Upper lobe of right lung (tissue), 1 donor: ENCODE measurements around the gene SHC2. TPM values are rescaled to one million over a fixed set of nuclear protein-coding genes. Genes with fewer than 3 reads are reported as not detected.
"Not testable (repeated sequence)": the region's sequence is repeated elsewhere in the genome, so short reads cannot be mapped to it uniquely, and the experiment has no call there.

ENCODE experiments used
- ATAC-seq: fragments of 200-7000 bp; cut with Tn5 transposase; one replicate; pipeline ENCODE4 v1.9.1; 2020; ENCODE audit warnings: mild to moderate bottlenecking, moderate library complexity
- DNase-seq: peaks from one replicate; pipeline ENCODE4 v3.0.0-alpha.2; 2020
- H3K27ac ChIP-seq: fragments of 200-600 bp; one replicate; pipeline ENCODE4 v1.8.0; 2022
- H3K27me3 ChIP-seq: fragments of 200-600 bp; one replicate; pipeline ENCODE4 v1.8.0; 2022; ENCODE audit warnings: mild to moderate bottlenecking
- H3K36me3 ChIP-seq: fragments of 200-600 bp; one replicate; pipeline ENCODE4 v1.8.0; 2022
- H3K4me1 ChIP-seq: fragments of 200-600 bp; one replicate; pipeline ENCODE4 v1.8.0; 2022
- H3K4me3 ChIP-seq: fragments of 200-600 bp; one replicate; pipeline ENCODE4 v1.8.0; 2022; ENCODE audit warnings: mild to moderate bottlenecking
- H3K9me3 ChIP-seq: fragments of 200-600 bp; one replicate; pipeline ENCODE4 v1.8.0; 2022
- CTCF ChIP-seq: fragments of 200-600 bp; IDR thresholded peaks from one replicate; pipeline ENCODE4 v1.8.0; 2022; ENCODE audit warnings: antibody characterized with exemption
- intact Hi-C: fragments of 100-400 bp; cut with DNase I; formaldehyde crosslinking; loops from one replicate; pipeline ENCODE4 v1.11.0; 2022
- total RNA-seq: library from RNA; stranded (reverse); fragmentation: NEBNext Ultra II Directional; extraction: Animal tissue kit (Norgen Biotek cat#: 25700); gene quantifications from one replicate; pipeline ENCODE4 v1.2.1, GENCODE V29; 2021
- donor health status: DM: no; HTN: yes; CAD: no; lungs with severe emphysema.

Gene SHC2
- total RNA-seq, 1 donor from 2014 or later, result 37.8 TPM

- peaks cover 12% of the 10 kb centered on the region for H3K27me3 ChIP-seq
- TF ChIP-seq CTCF, result no peak
- H3K4me1 ChIP-seq, result no peaks in the 10 kb centered on the region
- ATAC-seq, result no peak
- H3K36me3 ChIP-seq, result no peaks in the 10 kb centered on the region
- DNase-seq, result no peak
- H3K27ac ChIP-seq, result no peak overlapping the region
- intact Hi-C loops, result no loop called here
- H3K9me3 ChIP-seq, result no peaks in the 10 kb centered on the region
- no peak overlapping the region for H3K4me3 ChIP-seq
These were observed 76.0 kb downstream of the SHC2 start for GRCh38 chr19:384799-385169.

- ATAC-seq (peak; percentile 75), DNase-seq (peak; percentile 63)
- intact Hi-C loops, result no loop called here
These were observed 76.7 kb downstream of the SHC2 start for GRCh38 chr19:383922-384798.

GRCh38 chr19:383040-383439, 77.8 kb downstream of the SHC2 start:
- Histone ChIP-seq H3K4me1 (no peaks in the 10 kb centered on the region), H3K27me3 (peaks cover 12% of the 10 kb centered on the region), H3K27ac (no peak overlapping the region), H3K36me3 (no peaks in the 10 kb centered on the region), H3K9me3 (no peaks in the 10 kb centered on the region), H3K4me3 (no peak overlapping the region)
- intact Hi-C loops, result no loop called here
- DNase-seq, result peak; percentile 46
- TF ChIP-seq CTCF, result no peak
- ATAC-seq, result no peak

More at GRCh38 chr19:383922-384798, 76.7 kb downstream of the SHC2 start:
- Histone ChIP-seq H3K4me1 (no peaks in the 10 kb centered on the region), H3K4me3 (no peak overlapping the region), H3K27me3 (peaks cover 12% of the 10 kb centered on the region), H3K9me3 (no peaks in the 10 kb centered on the region), H3K36me3 (no peaks in the 10 kb centered on the region), H3K27ac (no peak overlapping the region)
- peak; percentile 57 for TF ChIP-seq CTCF

GRCh38 chr19:382578-382977, 78.3 kb downstream of the SHC2 start:
- H3K4me1 ChIP-seq, intact Hi-C loops, H3K36me3 ChIP-seq, H3K9me3 ChIP-seq, H3K27ac ChIP-seq, ATAC-seq, DNase-seq, H3K4me3 ChIP-seq: not testable (repeated sequence)
- H3K27me3 ChIP-seq, result peaks cover 12% of the 10 kb centered on the region

- H3K4me3 ChIP-seq, intact Hi-C loops, H3K9me3 ChIP-seq, H3K27ac ChIP-seq, H3K36me3 ChIP-seq, H3K4me1 ChIP-seq, ATAC-seq: not testable (repeated sequence)
- peaks cover 12% of the 10 kb centered on the region for H3K27me3 ChIP-seq
- DNase-seq, result peak; percentile 11
These were observed 78.9 kb downstream of the SHC2 start for GRCh38 chr19:381901-382300.

GRCh38 chr19:380618-381219, 80.1 kb downstream of the SHC2 start:
- ATAC-seq, H3K4me1 ChIP-seq, H3K36me3 ChIP-seq, H3K4me3 ChIP-seq, H3K9me3 ChIP-seq, H3K27ac ChIP-seq, intact Hi-C loops: not testable (repeated sequence)
- peaks cover 12% of the 10 kb centered on the region for H3K27me3 ChIP-seq
- peak; percentile 20 for DNase-seq

- no peaks in the 10 kb centered on the region for H3K4me1 ChIP-seq
- no peak for ATAC-seq
- intact Hi-C loops, result no loop called here
- H3K27me3 ChIP-seq, result peaks cover 12% of the 10 kb centered on the region
- H3K9me3 ChIP-seq, result no peaks in the 10 kb centered on the region
- H3K4me3 ChIP-seq, result no peak overlapping the region
- no peak overlapping the region for H3K27ac ChIP-seq
- DNase-seq, result no peak
- no peaks in the 10 kb centered on the region for H3K36me3 ChIP-seq
- no peak for TF ChIP-seq CTCF
These were observed 81.0 kb downstream of the SHC2 start for GRCh38 chr19:379796-380195.
